SH-SY5Y (cell line): ENCODE measurements around the gene LINC01488.

Experiments used
- GATA2 ChIP-seq: IDR thresholded peaks from 2 replicates; pipeline ENCODE4 v1.6.1; 2011; ENCODE audit warnings: mild to moderate bottlenecking, low read depth, low read length
- GATA3 ChIP-seq: IDR thresholded peaks from 2 replicates; pipeline ENCODE4 v1.6.1; 2011; ENCODE audit warnings: low read depth, mild to moderate bottlenecking, low read length, moderate library complexity

GRCh38 chr11:69446108-69446507 is 35.4 kb upstream of the LINC01488 start:
- TF ChIP-seq GATA3 (no peak), GATA2 (no peak)
